H9 (cell line): ENCODE data around the gene CADPS2. TPM values are rescaled to one million over a fixed set of nuclear protein-coding genes. Genes with fewer than 3 reads are reported as not detected.

ENCODE experiments used
- DNase-seq: peaks from one replicate; pipeline ENCODE4 v3.0.0-alpha.2; 2017
- H2AFZ ChIP-seq: one replicate; pipeline ENCODE4 v1.6.1; 2013; ENCODE audit warnings: mild to moderate bottlenecking, low read length, control low read depth, moderate library complexity
- H2AK5ac ChIP-seq: 2 replicates; pipeline ENCODE4 v1.6.1; 2013; ENCODE audit warnings: low read length, control low read depth, mixed read lengths; ENCODE audit not compliant: insufficient read length
- H2BK120ac ChIP-seq: one replicate; pipeline ENCODE4 v1.6.1; 2013; ENCODE audit warnings: low read depth, mild to moderate bottlenecking, low read length, control low read depth, inconsistent platforms; ENCODE audit not compliant: poor library complexity, severe bottlenecking
- H2BK12ac ChIP-seq: 2 replicates; pipeline ENCODE4 v1.6.1; 2013; ENCODE audit warnings: low read length, control low read depth, mixed read lengths, low read depth; ENCODE audit not compliant: insufficient read length
- H2BK15ac ChIP-seq: 2 replicates; pipeline ENCODE4 v1.6.1; 2013; ENCODE audit warnings: low read depth, low read length, control low read depth
- H2BK20ac ChIP-seq: one replicate; pipeline ENCODE4 v1.6.1; 2013; ENCODE audit warnings: low read depth, mild to moderate bottlenecking, low read length, control low read depth, inconsistent platforms; ENCODE audit not compliant: poor library complexity, severe bottlenecking
- H2BK5ac ChIP-seq: 2 replicates; pipeline ENCODE4 v1.6.1; 2013; ENCODE audit warnings: low read length, control low read depth, mixed read lengths; ENCODE audit not compliant: insufficient read length
- H3K14ac ChIP-seq: 2 replicates; pipeline ENCODE4 v1.6.1; 2013; ENCODE audit warnings: low read length, control low read depth; ENCODE audit not compliant: insufficient read depth
- H3K18ac ChIP-seq: 2 replicates; pipeline ENCODE4 v1.6.1; 2013; ENCODE audit warnings: low read depth, mild to moderate bottlenecking, mixed read lengths, low read length, control low read depth; ENCODE audit not compliant: insufficient read length
- H3K23ac ChIP-seq: 2 replicates; pipeline ENCODE4 v1.6.1; 2013; ENCODE audit warnings: low read length, control low read depth, mixed read lengths, low read depth; ENCODE audit not compliant: insufficient read length
- H3K23me2 ChIP-seq: 2 replicates; pipeline ENCODE4 v1.6.1; 2013; ENCODE audit warnings: low read depth, mild to moderate bottlenecking, mixed read lengths, low read length, control low read depth; ENCODE audit not compliant: insufficient read length, poor library complexity, severe bottlenecking
- H3K27ac ChIP-seq: 2 replicates; pipeline ENCODE4 v1.5.1; 2013; ENCODE audit warnings: low read length, control low read depth, mixed read lengths, low read depth; ENCODE audit not compliant: insufficient read length
- H3K27me3 ChIP-seq: 2 replicates; pipeline ENCODE4 v1.6.1; 2013; ENCODE audit warnings: low read length, control low read depth, inconsistent platforms; ENCODE audit not compliant: insufficient read depth
- H3K4ac ChIP-seq: 2 replicates; pipeline ENCODE4 v1.6.1; 2013; ENCODE audit warnings: low read depth, mild to moderate bottlenecking, control low read depth, inconsistent platforms, low read length, moderate library complexity
- H3K4me1 ChIP-seq: 2 replicates; pipeline ENCODE4 v1.6.1; 2013; ENCODE audit warnings: low read length, control low read depth, inconsistent platforms; ENCODE audit not compliant: insufficient read depth
- H3K4me2 ChIP-seq: 2 replicates; pipeline ENCODE4 v1.6.1; 2013; ENCODE audit warnings: low read length, control low read depth, mixed read lengths; ENCODE audit not compliant: insufficient read length, insufficient read depth
- H3K56ac ChIP-seq: 2 replicates; pipeline ENCODE4 v1.6.1; 2013; ENCODE audit warnings: low read depth, mild to moderate bottlenecking, mixed read lengths, low read length, control low read depth; ENCODE audit not compliant: insufficient read length
- H3K79me1 ChIP-seq: 2 replicates; pipeline ENCODE4 v1.6.1; 2013; ENCODE audit warnings: low read depth, mild to moderate bottlenecking, moderate library complexity, low read length, control low read depth, inconsistent platforms; ENCODE audit not compliant: insufficient read depth, poor library complexity, severe bottlenecking
- H3K79me2 ChIP-seq: 2 replicates; pipeline ENCODE4 v1.6.1; 2013; ENCODE audit warnings: low read length, control low read depth, inconsistent platforms; ENCODE audit not compliant: insufficient read depth
- H3K9ac ChIP-seq: 2 replicates; pipeline ENCODE4 v1.6.1; 2013; ENCODE audit warnings: low read length, control low read depth, mixed read lengths; ENCODE audit not compliant: insufficient read length; ENCODE audit errors: extremely low read depth
- H3K9me3 ChIP-seq: one replicate; pipeline ENCODE4 v1.6.1; 2013; ENCODE audit warnings: low read depth, low read length, inconsistent platforms; ENCODE audit not compliant: control insufficient read depth
- H3T11ph ChIP-seq: one replicate; pipeline ENCODE4 v1.6.1; 2013; ENCODE audit warnings: mild to moderate bottlenecking, low read length, control low read depth, inconsistent platforms
- H4K20me1 ChIP-seq: one replicate; pipeline ENCODE4 v1.6.1; 2013; ENCODE audit not compliant: control insufficient read depth, insufficient read length, insufficient read depth
- H4K5ac ChIP-seq: 2 replicates; pipeline ENCODE4 v1.6.1; 2013; ENCODE audit warnings: low read depth, mild to moderate bottlenecking, mixed read lengths, low read length, control low read depth; ENCODE audit not compliant: insufficient read length
- H4K8ac ChIP-seq: replicated peaks from 2 replicates; pipeline ENCODE4 v1.6.1; 2013; ENCODE audit warnings: low read length, control low read depth, mixed read lengths, low read depth; ENCODE audit not compliant: insufficient read length
- H4K91ac ChIP-seq: 2 replicates; pipeline ENCODE4 v1.6.1; 2013; ENCODE audit warnings: low read depth, mild to moderate bottlenecking, moderate library complexity, mixed read lengths, low read length, control low read depth; ENCODE audit not compliant: insufficient read length
- H3K27ac Mint-ChIP-seq, 3 experiments: 2 replicates in 2 of 3; 3 replicates in 1 of 3; pipeline ENCODE4 v1.8.0; 2020 to 2021; ENCODE audit warnings: mixed read lengths in 3 of 3, mild to moderate bottlenecking in 1 of 3, moderate library complexity in 1 of 3
- H3K27me3 Mint-ChIP-seq: 2 replicates; pipeline ENCODE4 v1.8.0; 2021; ENCODE audit warnings: low read depth, mild to moderate bottlenecking, moderate library complexity, mixed read lengths
- H3K36me3 Mint-ChIP-seq, 3 experiments: 2 replicates in 2 of 3; 3 replicates in 1 of 3; pipeline ENCODE4 v1.8.0; 2020 to 2021; ENCODE audit warnings: low read depth in 3 of 3, mixed read lengths in 3 of 3; ENCODE audit not compliant: insufficient read depth in 1 of 3
- H3K4me1 Mint-ChIP-seq, 2 experiments: 2 replicates each; pipeline ENCODE4 v1.8.0; 2020; ENCODE audit warnings: mixed read lengths in 2 of 2
- H3K4me3 Mint-ChIP-seq, 2 experiments: 2 replicates in 1 of 2; 3 replicates in 1 of 2; pipeline ENCODE4 v1.8.0; 2020 to 2021; ENCODE audit warnings: mild to moderate bottlenecking in 2 of 2, mixed read lengths in 2 of 2, moderate library complexity in 1 of 2
- H3K9me3 Mint-ChIP-seq, 2 experiments: 2 replicates in 1 of 2; 3 replicates in 1 of 2; pipeline ENCODE4 v1.8.0; 2020; ENCODE audit warnings: mild to moderate bottlenecking in 2 of 2, mixed read lengths in 2 of 2, moderate library complexity in 1 of 2
- CTCF ChIP-seq: fragments of 200-600 bp; sonication (generic); conservative IDR thresholded peaks from 3 replicates; pipeline ENCODE4 v1.8.0; 2021; ENCODE audit warnings: antibody characterized with exemption, mild to moderate bottlenecking
- WGBS: extraction: QIAGEN DNeasy Blood & Tissue Kit; methylation state at CpG from one replicate; pipeline ENCODE4 v1.1.7; 2013; ENCODE audit warnings: missing lambda C conversion rate, low lambda C conversion rate, mixed read lengths; ENCODE audit not compliant: insufficient read length; ENCODE audit errors: extremely low coverage; 5-methylcytosine and 5-hydroxymethylcytosine counted together
- total RNA-seq: library from RNA; stranded (reverse); gene quantifications from 2 replicates; pipeline ENCODE4 v1.2.1, GENCODE V29; 2021

CADPS2 gene
- total RNA-seq, 1 experiment from 2014 or later, result 7.1 TPM

GRCh38 chr7:122543891-122544290 is 342.4 kb downstream of the CADPS2 start:
- Histone ChIP-seq H2AK5ac (no peak overlapping the region), H2BK5ac (no peak overlapping the region), H4K8ac (no peak overlapping the region), H2AFZ (no peak overlapping the region), H3K27ac (no peak overlapping the region), H2BK12ac (no peak overlapping the region), H3K14ac (no peak overlapping the region), H4K91ac (no peak overlapping the region), H3K18ac (no peak overlapping the region), H4K20me1 (no peaks in the 10 kb centered on the region), H3K56ac (no peak overlapping the region), H3K9ac (no peak overlapping the region), H3K79me2 (no peaks in the 10 kb centered on the region), H3K79me1 (no peaks in the 10 kb centered on the region), H3K4ac (no peak overlapping the region), H2BK120ac (no peak overlapping the region), H3K9me3 (no peaks in the 10 kb centered on the region), H2BK15ac (no peak overlapping the region), H3K23ac (no peak overlapping the region), H3K27me3 (no peaks in the 10 kb centered on the region), H3K4me1 (no peaks in the 10 kb centered on the region; the same call in 1 of the 2 replicates), H3T11ph (no peak overlapping the region), H2BK20ac (no peak overlapping the region), H3K4me2 (no peak overlapping the region), H3K23me2 (no peaks in the 10 kb centered on the region), H4K5ac (no peak overlapping the region)
- WGBS, result no CpG with 5 or more reads among the region's 2 CpGs
- Mint-ChIP-seq H3K36me3 (no peaks in the 10 kb centered on the region), H3K4me1 (peaks cover 4 to 5% of the 10 kb centered on the region in 2 experiments; a peak in 3 of 4 replicates), H3K9me3 (no peaks in the 10 kb centered on the region), H3K27ac (no peak overlapping the region), H3K4me3 (no peak overlapping the region), H3K27me3 (no peaks in the 10 kb centered on the region)
- TF ChIP-seq CTCF, result no peak
- no peak for DNase-seq
